Activated T-cell treated with anti-CD3 and anti-CD28 coated beads for 4 hours (primary cell): Measurements from ENCODE around the gene ACTR3.
A peak's percentile ranks its signal among the peaks of the same experiment; 100 is the strongest.

ENCODE experiments used
- DNase-seq: peaks from one replicate; pipeline ENCODE4 v3.0.0-alpha.2; 2020

Gene ACTR3

GRCh38 chr2:113876503-113877387 is 13.1 kb upstream of the ACTR3 start:
- DNase-seq: peak; percentile 61

GRCh38 chr2:113877711-113878598 is 11.9 kb upstream of the ACTR3 start:
- no peak for DNase-seq

GRCh38 chr2:113878743-113879142 is 11.1 kb upstream of the ACTR3 start:
- DNase-seq: no peak

GRCh38 chr2:113879457-113879856 is 10.4 kb upstream of the ACTR3 start:
- no peak for DNase-seq

- DNase-seq: no peak
Measured at GRCh38 chr2:113886479-113887008, 3.3 kb upstream of the ACTR3 start.

GRCh38 chr2:113887009-113887792 is 2.7 kb upstream of the ACTR3 start:
- DNase-seq: no peak

GRCh38 chr2:113888641-113889470 is 1.0 kb upstream of the ACTR3 start:
- no peak for DNase-seq

GRCh38 chr2:113890253-113891235 is 655 bp downstream of the ACTR3 start:
- DNase-seq: peak; percentile 65

- DNase-seq: no peak
Measured at GRCh38 chr2:113891265-113891959, 1.5 kb downstream of the ACTR3 start.

GRCh38 chr2:113892004-113892710 is 2.3 kb downstream of the ACTR3 start:
- no peak for DNase-seq

- no peak for DNase-seq
Measured at GRCh38 chr2:113894156-113894743, 4.4 kb downstream of the ACTR3 start.

GRCh38 chr2:113895301-113895700 is 5.4 kb downstream of the ACTR3 start:
- no peak for DNase-seq

- DNase-seq: no peak
Measured at GRCh38 chr2:113895819-113896563, 6.1 kb downstream of the ACTR3 start.

- DNase-seq: no peak
Measured at GRCh38 chr2:113896791-113897190, 6.9 kb downstream of the ACTR3 start.

- no peak for DNase-seq
Measured at GRCh38 chr2:113898081-113898480, 8.2 kb downstream of the ACTR3 start.

- no peak for DNase-seq
Measured at GRCh38 chr2:113899166-113899565, 9.3 kb downstream of the ACTR3 start.

GRCh38 chr2:113901943-113902342 is 12.1 kb downstream of the ACTR3 start:
- DNase-seq: no peak

- no peak for DNase-seq
Measured at GRCh38 chr2:113905886-113906285, 16.0 kb downstream of the ACTR3 start.
